LNCaP clone FGC (cell line): ENCODE data around the gene GTF2H4.
"Not testable (repeated sequence)": the region's sequence is repeated elsewhere in the genome, so short reads cannot be mapped to it uniquely, and the experiment has no call there.

ENCODE experiments used
- DNase-seq: peaks from one replicate; pipeline ENCODE4 v3.0.0-alpha.2; 2011; ENCODE audit warnings: low read depth
- H3K4me3 ChIP-seq: 2 replicates; pipeline ENCODE4 v1.5.1; 2011; ENCODE audit warnings: mild to moderate bottlenecking, low read depth, low read length, control low read depth
- CTCF ChIP-seq: IDR thresholded peaks from 2 replicates; pipeline ENCODE4 v1.5.1; 2012; ENCODE audit warnings: mild to moderate bottlenecking; ENCODE audit not compliant: control insufficient read depth, insufficient read depth; ENCODE audit errors: extremely low read depth

GTF2H4 gene

GRCh38 chr6:30917041-30917440 is 9.0 kb downstream of the GTF2H4 start:
- no peak for DNase-seq
- no peak overlapping the region for H3K4me3 ChIP-seq
- no peak for TF ChIP-seq CTCF

DNA sequence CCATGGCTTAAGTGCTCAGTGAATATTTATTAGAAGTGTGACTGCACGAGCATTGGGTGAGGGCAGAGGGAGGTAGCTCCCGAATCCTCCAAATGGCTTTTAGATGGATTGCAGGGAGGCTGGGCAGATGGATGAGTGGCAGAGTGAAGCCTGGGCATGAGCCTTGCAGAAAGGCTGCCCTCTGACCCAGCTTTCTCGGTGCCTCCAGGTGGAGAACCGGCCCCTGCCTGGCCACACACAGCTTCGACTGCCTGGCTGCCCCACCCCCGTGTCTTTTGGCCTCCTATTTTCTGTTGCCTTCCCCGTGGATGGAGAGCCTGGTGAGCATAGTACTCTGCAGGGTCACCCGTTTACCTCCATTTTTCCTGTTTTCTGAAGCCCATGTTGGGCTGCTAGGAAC is 9.5 kb downstream of the GTF2H4 start:
- no peak for TF ChIP-seq CTCF
- H3K4me3 ChIP-seq, result no peak overlapping the region
- no peak for DNase-seq

- no peak overlapping the region for H3K4me3 ChIP-seq
- no peak for DNase-seq
- TF ChIP-seq CTCF, result no peak
These were observed 10.7 kb downstream of the GTF2H4 start for GRCh38 chr6:30918670-30919069.

- no peak overlapping the region for H3K4me3 ChIP-seq
- no peak for DNase-seq
- no peak for TF ChIP-seq CTCF
These were observed 14.4 kb downstream of the GTF2H4 start for GRCh38 chr6:30922447-30922852.

DNA sequence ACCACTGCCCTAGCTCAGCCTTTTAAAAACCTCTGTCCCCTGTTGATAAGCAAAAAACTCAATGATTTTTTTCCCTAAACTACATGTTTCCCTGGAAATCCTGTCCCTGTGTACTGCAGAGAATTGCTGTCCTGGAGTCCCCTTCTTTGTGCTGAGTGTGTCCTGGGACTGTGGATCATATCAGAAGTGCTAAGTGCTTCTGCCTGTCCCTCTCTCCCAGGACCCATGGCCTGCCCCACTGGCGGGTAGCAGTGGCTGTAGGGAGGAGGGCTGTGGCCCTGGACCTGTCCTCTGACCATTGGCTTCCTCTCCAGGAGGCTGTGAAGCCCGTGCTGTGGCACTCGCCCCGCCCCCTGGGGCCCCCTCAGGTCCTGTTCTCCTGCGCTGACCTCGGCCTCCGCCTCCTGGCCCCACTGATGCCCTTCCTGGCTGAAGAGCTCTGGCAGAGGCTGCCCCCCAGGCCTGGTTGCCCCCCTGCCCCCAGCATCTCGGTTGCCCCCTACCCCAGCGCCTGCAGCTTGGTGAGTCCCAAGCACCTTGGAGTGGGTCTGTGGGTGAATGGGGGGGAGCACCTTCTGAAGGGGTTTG is 16.1 kb downstream of the GTF2H4 start:
- not testable (repeated sequence) for H3K4me3 ChIP-seq, DNase-seq

- no peak overlapping the region for H3K4me3 ChIP-seq
- no peak for TF ChIP-seq CTCF
- no peak for DNase-seq
These were observed 18.6 kb downstream of the GTF2H4 start for GRCh38 chr6:30926644-30927043.

- H3K4me3 ChIP-seq, DNase-seq: not testable (repeated sequence)
These were observed 19.1 kb downstream of the GTF2H4 start for GRCh38 chr6:30927080-30927479.

DNA sequence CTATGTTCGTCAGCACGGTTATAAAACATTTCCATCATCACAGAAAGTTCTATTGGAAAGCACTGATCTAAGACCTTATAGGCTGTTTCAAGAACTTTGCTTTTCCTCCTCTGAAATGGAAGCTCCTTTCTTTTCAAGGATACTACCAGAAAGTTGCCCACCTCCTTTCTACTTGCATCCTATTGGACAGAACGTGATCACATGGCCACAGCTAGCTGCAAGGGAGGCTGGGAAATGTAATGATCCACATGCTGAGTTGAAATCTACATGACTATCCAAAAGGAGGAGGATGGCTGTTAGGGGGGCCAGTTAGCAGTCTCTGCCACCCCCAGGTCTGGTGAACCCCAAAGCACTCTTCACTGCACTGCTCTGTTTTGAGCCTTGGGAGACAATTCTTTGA is 20.7 kb downstream of the GTF2H4 start:
- H3K4me3 ChIP-seq, result no peak overlapping the region
- no peak for DNase-seq
- no peak for TF ChIP-seq CTCF
